Breast epithelium (tissue), 4 donors: Measurements from ENCODE around the gene CARS1. TPM values are rescaled to one million over a fixed set of nuclear protein-coding genes. Genes with fewer than 3 reads are reported as not detected.

ENCODE experiments used
- DNase-seq, 2 donors: peaks; one replicate each; pipeline ENCODE4 v3.0.0-alpha.2; 2019; ENCODE audit warnings: low spot score in 2 of 2
- H3K27ac ChIP-seq, 2 donors: fragments of 200-600 bp; sonication (generic) in 1 of 2; one replicate each; pipeline ENCODE4 v1.5.1; 2016 to 2019; ENCODE audit warnings: mild to moderate bottlenecking in 1 of 2
- H3K27me3 ChIP-seq, 2 donors: fragments of 200-600 bp; sonication (generic) in 1 of 2; one replicate each; pipeline versions ENCODE4 v1.5.1 to v1.6.0; 2017 to 2019; ENCODE audit warnings: control low read depth in 1 of 2, mild to moderate bottlenecking in 1 of 2
- H3K36me3 ChIP-seq: fragments of 200-600 bp; one replicate; pipeline ENCODE4 v1.5.1; 2019
- H3K4me1 ChIP-seq, 2 donors: fragments of 200-600 bp; sonication (generic); one replicate each; pipeline ENCODE4 v1.5.1; 2016 to 2019; ENCODE audit warnings: control low read depth in 1 of 2
- H3K4me3 ChIP-seq, 3 donors: fragments of 200-600 bp; sonication (generic); 1 replicate in 2 of 3; 2 replicates in 1 of 3; pipeline ENCODE4 v1.5.1; 2016 to 2019; ENCODE audit warnings: mild to moderate bottlenecking in 3 of 3, moderate library complexity in 2 of 3
- H3K9me3 ChIP-seq, 2 donors: fragments of 200-600 bp; sonication (generic) in 1 of 2; one replicate each; pipeline ENCODE4 v1.5.1; 2016 to 2019; ENCODE audit warnings: control low read depth in 1 of 2
- POLR2A ChIP-seq: fragments of 450-650 bp; IDR thresholded peaks from one replicate; pipeline ENCODE4 v1.6.1; 2016; ENCODE audit warnings: antibody characterized with exemption, mild to moderate bottlenecking, moderate library complexity
- POLR2AphosphoS5 ChIP-seq, 3 donors: sonication (generic); formaldehyde crosslinking; IDR thresholded peaks; one replicate each; pipeline ENCODE4 v1.6.1; 2017; ENCODE audit warnings: antibody characterized with exemption in 3 of 3
- intact Hi-C: fragments of 100-400 bp; cut with DNase I; formaldehyde crosslinking; loops from one replicate; pipeline ENCODE4 v1.15.1; 2023; ENCODE audit warnings: low total_unique reads
- total RNA-seq, 3 donors: library from RNA; depleted of rRNA; stranded (reverse); fragments of >200 nt; gene quantifications; one replicate each; pipeline ENCODE4 v1.1.0, GENCODE V29; 2016
- TF ChIP-seq, protein P1 (sequence below), 3 donors: fragments of 450-650 bp; IDR thresholded peaks; one replicate each; pipeline ENCODE4 v1.5.1; 2016 to 2017; ENCODE audit warnings: antibody characterized with exemption in 3 of 3, mild to moderate bottlenecking in 3 of 3, moderate library complexity in 3 of 3

CARS1 gene
- 10 to 100 TPM; 30.1 to 42.6 (median 40.7) TPM for total RNA-seq

DNA sequence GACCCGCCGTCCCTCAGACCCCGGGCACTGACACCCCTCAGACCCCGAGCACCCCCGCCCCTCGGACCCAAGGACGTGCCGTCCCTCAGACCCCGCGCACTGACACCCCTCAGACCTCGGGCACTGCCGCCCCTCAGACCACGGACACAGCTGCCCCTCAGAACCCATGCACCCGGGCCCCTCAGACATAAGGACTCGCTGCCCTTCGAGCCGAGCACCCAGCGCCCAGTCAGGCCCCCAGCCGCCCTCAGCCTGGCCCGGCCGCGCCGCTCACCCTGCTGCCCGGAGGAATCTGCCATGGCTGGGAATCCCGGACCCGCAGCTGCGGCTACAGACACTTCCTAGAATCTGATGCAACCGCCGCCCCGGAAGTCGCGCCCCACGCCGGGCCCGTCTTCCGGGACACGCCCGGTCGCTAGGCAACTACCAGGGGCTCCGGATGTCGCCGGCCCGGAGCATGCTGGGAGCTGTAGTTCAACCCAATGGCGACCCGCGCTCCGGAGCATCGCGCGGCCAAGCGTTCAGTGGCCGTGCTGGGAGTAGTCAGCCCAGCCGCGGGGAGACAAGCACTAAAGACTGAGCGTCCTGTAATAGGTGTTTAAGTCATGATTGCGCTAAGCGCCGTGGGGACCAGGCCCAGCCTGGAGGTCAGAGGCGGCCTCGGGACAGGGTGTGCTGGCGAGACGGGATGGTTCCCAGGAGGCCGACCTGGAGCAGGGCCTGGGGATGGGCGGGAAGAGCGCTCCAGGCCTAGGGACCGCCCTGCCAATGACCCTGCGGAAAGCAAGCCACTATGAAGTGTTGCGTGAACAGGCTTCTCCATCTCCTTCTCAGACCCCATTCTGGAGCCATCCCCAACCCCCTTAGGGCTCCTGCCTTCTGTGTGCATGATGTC lies at the start of gene CARS1:
Gene CARS1 (minus strand): TSS at position 355 of the 895 bp plus-strand sequence. CDS start 56 bp downstream, at position 299.
- no peaks in the 10 kb centered on the region for H3K9me3 ChIP-seq

DNA sequence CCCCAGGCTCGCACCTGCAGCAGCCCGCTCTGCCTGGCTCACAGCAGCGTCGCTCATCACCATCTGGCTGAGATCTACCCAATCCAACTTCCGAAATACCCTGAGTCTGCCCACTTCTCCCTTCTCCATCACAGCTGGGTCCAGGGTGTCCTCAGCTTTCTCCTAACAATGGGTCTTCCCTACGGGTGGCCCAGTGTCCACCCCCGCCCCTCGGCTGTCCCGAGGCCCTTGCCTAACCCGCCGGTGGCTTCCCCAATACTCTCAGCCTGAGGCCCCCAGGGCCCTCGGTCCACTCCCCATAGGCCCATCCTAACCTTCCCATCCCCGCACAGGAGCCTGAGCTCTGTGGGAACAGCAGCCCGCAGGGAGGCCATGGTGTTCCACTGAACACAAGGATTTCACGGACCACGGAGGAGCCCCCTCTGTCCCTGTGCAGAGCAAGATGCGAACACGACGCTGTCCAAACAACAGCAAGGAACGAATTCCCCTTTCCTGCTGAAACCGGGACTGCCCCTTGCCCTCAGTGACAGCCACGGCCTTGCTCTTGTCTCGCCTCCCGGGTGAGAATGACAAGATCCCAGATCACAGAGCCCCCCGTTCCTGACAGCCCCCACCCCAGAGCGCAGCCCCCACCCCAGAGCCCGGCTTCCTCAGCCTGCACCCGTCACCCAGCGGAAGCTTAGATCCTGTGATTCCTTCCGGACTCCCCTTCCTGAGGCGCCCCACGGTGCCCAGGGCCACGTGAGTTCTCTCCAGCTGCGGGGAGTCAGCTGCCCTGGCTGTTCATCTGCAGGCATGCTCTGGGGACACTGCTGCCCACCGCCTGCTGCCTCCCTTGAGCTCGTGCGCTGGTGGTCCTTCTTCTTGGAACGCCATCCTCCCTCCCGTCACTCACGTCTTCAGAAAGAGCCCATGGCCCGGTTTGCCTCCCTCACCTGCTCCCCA lies 48.8 kb upstream of the CARS1 start:
- intact Hi-C loops: loop anchor here (10.0 kb wide), 1 partner anchor 109 kb away; the partner anchor contains the start of gene MRGPRG
- H3K4me3 ChIP-seq: no peak overlapping the region
- no peaks in the 10 kb centered on the region for H3K9me3 ChIP-seq
- peak in 1 of 2 donors; percentile 27 for DNase-seq
- H3K36me3 ChIP-seq: no peaks in the 10 kb centered on the region
- H3K27me3 ChIP-seq: no peaks in the 10 kb centered on the region
- TF ChIP-seq, protein P1, sequence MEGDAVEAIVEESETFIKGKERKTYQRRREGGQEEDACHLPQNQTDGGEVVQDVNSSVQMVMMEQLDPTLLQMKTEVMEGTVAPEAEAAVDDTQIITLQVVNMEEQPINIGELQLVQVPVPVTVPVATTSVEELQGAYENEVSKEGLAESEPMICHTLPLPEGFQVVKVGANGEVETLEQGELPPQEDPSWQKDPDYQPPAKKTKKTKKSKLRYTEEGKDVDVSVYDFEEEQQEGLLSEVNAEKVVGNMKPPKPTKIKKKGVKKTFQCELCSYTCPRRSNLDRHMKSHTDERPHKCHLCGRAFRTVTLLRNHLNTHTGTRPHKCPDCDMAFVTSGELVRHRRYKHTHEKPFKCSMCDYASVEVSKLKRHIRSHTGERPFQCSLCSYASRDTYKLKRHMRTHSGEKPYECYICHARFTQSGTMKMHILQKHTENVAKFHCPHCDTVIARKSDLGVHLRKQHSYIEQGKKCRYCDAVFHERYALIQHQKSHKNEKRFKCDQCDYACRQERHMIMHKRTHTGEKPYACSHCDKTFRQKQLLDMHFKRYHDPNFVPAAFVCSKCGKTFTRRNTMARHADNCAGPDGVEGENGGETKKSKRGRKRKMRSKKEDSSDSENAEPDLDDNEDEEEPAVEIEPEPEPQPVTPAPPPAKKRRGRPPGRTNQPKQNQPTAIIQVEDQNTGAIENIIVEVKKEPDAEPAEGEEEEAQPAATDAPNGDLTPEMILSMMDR (IDR thresholded peaks at IDR 0.05): no peak
- TF ChIP-seq POLR2A (no peak), POLR2AphosphoS5 (IDR thresholded peaks at IDR 0.05) (no peak)
- H3K27ac ChIP-seq: no peak overlapping the region
- no peaks in the 10 kb centered on the region for H3K4me1 ChIP-seq

More for the DNA sequence above, at the start of gene CARS1:
- intact Hi-C loops: no loop called here
- H3K27ac ChIP-seq: peak within 1 kb of the TSS; percentile 82 to 96
- H3K4me3 ChIP-seq: peak within 1 kb of the TSS; percentile 79 to 100 (median 90)
- no peaks in the 10 kb centered on the region for H3K27me3 ChIP-seq
- no peaks in the 10 kb centered on the region for H3K36me3 ChIP-seq
- peaks cover 3 to 7% of the 10 kb centered on the region in 2 donors for H3K4me1 ChIP-seq
- DNase-seq: peak; percentile 92 to 94
- TF ChIP-seq POLR2A (peak; percentile 37), POLR2AphosphoS5 (IDR thresholded peaks at IDR 0.05) (peak; percentile 72 to 78 (median 73))
- TF ChIP-seq, protein P1 (IDR thresholded peaks at IDR 0.05): no peak

DNA sequence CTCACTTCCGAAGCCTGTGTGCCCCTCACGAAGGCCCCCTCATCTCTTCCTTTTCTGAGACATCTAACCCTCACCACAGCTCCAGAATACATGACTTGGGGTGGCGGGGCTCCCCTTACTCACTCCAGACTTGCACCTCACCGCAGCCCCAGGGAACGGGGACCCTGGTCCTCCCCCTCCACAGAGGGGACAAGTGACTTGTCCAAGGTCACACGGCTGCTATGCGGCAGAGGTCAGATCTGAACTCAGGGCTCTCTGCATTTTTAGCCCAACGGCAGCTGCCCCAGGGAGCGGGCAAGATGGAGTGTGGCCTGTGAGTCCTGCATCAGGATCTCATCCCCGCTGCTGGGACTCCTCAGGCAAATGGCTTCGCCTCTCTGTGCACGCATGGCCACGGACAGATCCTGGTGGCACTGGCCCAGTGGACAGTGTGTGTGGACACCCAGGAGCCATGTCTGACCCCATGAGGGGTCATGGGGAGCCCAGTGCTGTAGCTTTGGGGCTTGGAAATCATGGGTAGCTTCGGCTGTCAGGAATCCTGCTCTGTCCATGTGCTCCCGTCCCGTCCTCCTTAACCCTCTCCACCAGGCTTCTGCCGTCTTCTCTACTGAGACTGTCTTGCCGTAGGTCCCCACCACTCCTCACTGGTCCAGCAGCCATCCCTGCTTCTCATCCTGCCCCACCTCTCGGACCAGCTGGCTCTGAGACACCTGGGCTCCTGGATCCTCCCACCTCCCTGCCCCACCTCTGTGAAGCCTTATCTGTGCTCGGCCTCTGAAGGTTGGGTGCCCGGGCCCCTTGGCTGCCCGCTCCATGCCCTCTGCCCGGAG lies 48.0 kb upstream of the CARS1 start:
- Histone ChIP-seq H3K4me3 (no peak overlapping the region), H3K36me3 (no peaks in the 10 kb centered on the region), H3K27me3 (no peaks in the 10 kb centered on the region), H3K9me3 (no peaks in the 10 kb centered on the region), H3K27ac (no peak overlapping the region), H3K4me1 (no peaks in the 10 kb centered on the region)
- intact Hi-C loops: loop anchor here (10.0 kb wide), 1 partner anchor 110 kb away; the partner anchor contains the start of gene MRGPRG
- DNase-seq: peak in 1 of 2 donors; percentile 41
- TF ChIP-seq POLR2A (no peak), POLR2AphosphoS5 (IDR thresholded peaks at IDR 0.05) (no peak)
- TF ChIP-seq, protein P1 (IDR thresholded peaks at IDR 0.05): no peak

DNA sequence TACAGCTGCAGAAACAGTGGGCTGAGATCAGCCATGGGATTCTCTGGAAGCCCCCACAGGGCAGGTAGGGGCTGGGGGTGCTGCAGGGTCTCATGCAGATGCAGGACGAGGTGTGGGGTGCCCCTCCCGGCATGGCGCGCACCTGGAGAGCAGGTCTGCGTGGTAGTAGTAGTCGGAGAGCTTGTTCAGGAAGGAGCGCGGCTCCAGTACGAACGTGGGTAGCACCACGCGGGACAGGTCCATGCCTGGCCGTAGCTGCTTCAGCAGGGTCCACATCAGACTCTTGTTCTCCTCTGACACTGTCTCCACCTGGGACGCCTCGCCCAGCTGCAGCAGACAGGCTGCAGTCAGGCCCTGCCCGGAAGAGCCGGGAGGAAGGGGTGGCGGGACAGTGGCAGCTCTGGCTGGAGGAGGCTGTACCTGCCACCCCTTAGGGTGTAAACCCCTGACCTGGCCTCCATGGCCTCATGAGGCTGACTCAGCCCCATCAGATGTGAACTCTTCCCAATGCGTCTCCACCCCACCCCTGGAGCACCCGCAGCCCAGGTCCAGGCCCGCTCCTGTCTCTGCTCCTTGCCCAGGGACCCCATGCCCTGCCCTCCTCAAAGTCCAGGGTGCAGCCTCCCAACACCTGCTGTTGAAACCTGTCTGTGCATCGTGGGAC lies 47.0 kb upstream of the CARS1 start:
- Histone ChIP-seq H3K9me3 (no peaks in the 10 kb centered on the region), H3K36me3 (no peaks in the 10 kb centered on the region), H3K27ac (no peak overlapping the region), H3K4me1 (no peaks in the 10 kb centered on the region), H3K27me3 (no peaks in the 10 kb centered on the region), H3K4me3 (no peak overlapping the region)
- no peak for DNase-seq
- intact Hi-C loops: loop anchor here (10.0 kb wide), 1 partner anchor 111 kb away; the partner anchor contains the start of gene MRGPRG
- TF ChIP-seq, protein P1 (IDR thresholded peaks at IDR 0.05): no peak
- TF ChIP-seq POLR2A (no peak), POLR2AphosphoS5 (IDR thresholded peaks at IDR 0.05) (no peak)
